H1 (cell line): ENCODE measurements around the gene MICU1. TPM values are rescaled to one million over a fixed set of nuclear protein-coding genes. Genes with fewer than 3 reads are reported as not detected.

ENCODE experiments used
- JUN ChIP-seq: IDR thresholded peaks from 2 replicates; pipeline ENCODE4 v1.6.1; 2011; ENCODE audit warnings: low read depth, mild to moderate bottlenecking, improper control_type of control experiment, low read length
- MAFK ChIP-seq: IDR thresholded peaks from 2 replicates; pipeline ENCODE4 v1.6.1; 2012; ENCODE audit warnings: low read depth, mild to moderate bottlenecking, improper control_type of control experiment, low read length
- NANOG ChIP-seq: IDR thresholded peaks from 2 replicates; pipeline ENCODE4 v1.6.1; 2011; ENCODE audit warnings: low read length, low read depth, mild to moderate bottlenecking, inconsistent platforms; ENCODE audit not compliant: insufficient read depth, poor library complexity, severe bottlenecking
- PHF8 ChIP-seq: fragments of 200-600 bp; sonication (generic); conservative IDR thresholded peaks from 2 replicates; pipeline ENCODE4 v1.7.1; 2012; ENCODE audit warnings: low read depth, mild to moderate bottlenecking, inconsistent platforms, low read length, moderate library complexity
- SRF ChIP-seq: IDR thresholded peaks from 2 replicates; pipeline ENCODE4 v1.6.1; 2011; ENCODE audit warnings: mild to moderate bottlenecking, low read depth, low read length, moderate library complexity
- polyA plus RNA-seq, 7 experiments: library from polyadenylated mRNA; depleted of rRNA in 3 of 7; stranded (reverse) in 5 of 7; unstranded in 2 of 7; fragments of >200 nt in 5 of 7; fragments of 200-250 nt in 2 of 7; gene quantifications; 1 replicate in 5 of 7; 2 replicates in 1 of 7; 4 replicates in 1 of 7; pipeline versions ENCODE4 v1.2.1 to v1.2.3, GENCODE V29; 2011 to 2013; ENCODE audit warnings: missing spikeins in 2 of 7, mixed read lengths in 2 of 7
- total RNA-seq: library from RNA; stranded (reverse); fragmentation: NEBNext Ultra II Directional; extraction: Animal tissue kit (Norgen Biotek cat#: 25700); gene quantifications from 2 replicates; pipeline ENCODE4 v1.2.1, GENCODE V29; 2021
- TF ChIP-seq, protein P1 (sequence below): fragments of 300-600 bp; sonication (generic); IDR thresholded peaks from 2 replicates; pipeline ENCODE4 v1.7.1; 2012; ENCODE audit warnings: low read length, moderate library complexity, mild to moderate bottlenecking, inconsistent platforms; ENCODE audit not compliant: insufficient replicate concordance
- TF ChIP-seq, protein P2 (sequence below): IDR thresholded peaks from 2 replicates; pipeline ENCODE4 v1.6.1; 2011; ENCODE audit warnings: low read length, improper control_type of control experiment

MICU1 gene
- total and polyA plus RNA-seq, 2 of the 8 experiments (the other 6 are each of a cell fraction or from before 2014, with no cell fraction given), result 18.0 to 36.7 TPM

DNA sequence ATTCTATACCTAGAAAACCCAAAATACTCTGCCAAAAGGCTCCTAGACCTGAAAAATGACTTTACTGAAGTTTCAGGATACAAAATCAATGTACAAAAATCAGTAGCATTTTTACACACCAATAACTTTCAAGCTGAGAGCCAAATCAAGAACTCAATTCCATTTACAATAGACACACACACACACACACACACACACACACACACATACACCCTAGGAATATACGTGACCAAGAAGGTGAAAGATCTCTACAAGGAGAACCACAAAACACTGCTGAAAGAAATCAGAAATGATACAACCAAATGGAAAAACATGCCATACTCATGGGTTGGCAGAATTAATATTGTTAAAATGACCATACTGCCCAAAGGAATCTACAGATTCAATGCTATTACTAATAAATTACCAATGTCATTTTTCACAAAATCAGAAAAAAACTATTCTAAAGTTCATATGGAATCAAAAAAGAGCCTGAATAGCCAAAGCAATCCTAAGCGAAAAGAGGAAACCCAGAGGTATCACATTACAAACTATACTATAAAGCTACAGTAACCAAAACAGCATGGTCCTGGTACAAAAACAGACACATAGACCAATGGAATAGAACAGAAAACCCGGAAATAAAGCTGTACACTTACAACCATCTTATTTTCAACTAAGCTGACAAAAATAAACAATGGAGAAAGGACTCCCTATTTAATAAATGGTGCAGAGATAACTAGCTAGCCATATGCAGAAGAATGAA, 122.0 kb downstream of the MICU1 start (continued):
- TF ChIP-seq, protein P1, sequence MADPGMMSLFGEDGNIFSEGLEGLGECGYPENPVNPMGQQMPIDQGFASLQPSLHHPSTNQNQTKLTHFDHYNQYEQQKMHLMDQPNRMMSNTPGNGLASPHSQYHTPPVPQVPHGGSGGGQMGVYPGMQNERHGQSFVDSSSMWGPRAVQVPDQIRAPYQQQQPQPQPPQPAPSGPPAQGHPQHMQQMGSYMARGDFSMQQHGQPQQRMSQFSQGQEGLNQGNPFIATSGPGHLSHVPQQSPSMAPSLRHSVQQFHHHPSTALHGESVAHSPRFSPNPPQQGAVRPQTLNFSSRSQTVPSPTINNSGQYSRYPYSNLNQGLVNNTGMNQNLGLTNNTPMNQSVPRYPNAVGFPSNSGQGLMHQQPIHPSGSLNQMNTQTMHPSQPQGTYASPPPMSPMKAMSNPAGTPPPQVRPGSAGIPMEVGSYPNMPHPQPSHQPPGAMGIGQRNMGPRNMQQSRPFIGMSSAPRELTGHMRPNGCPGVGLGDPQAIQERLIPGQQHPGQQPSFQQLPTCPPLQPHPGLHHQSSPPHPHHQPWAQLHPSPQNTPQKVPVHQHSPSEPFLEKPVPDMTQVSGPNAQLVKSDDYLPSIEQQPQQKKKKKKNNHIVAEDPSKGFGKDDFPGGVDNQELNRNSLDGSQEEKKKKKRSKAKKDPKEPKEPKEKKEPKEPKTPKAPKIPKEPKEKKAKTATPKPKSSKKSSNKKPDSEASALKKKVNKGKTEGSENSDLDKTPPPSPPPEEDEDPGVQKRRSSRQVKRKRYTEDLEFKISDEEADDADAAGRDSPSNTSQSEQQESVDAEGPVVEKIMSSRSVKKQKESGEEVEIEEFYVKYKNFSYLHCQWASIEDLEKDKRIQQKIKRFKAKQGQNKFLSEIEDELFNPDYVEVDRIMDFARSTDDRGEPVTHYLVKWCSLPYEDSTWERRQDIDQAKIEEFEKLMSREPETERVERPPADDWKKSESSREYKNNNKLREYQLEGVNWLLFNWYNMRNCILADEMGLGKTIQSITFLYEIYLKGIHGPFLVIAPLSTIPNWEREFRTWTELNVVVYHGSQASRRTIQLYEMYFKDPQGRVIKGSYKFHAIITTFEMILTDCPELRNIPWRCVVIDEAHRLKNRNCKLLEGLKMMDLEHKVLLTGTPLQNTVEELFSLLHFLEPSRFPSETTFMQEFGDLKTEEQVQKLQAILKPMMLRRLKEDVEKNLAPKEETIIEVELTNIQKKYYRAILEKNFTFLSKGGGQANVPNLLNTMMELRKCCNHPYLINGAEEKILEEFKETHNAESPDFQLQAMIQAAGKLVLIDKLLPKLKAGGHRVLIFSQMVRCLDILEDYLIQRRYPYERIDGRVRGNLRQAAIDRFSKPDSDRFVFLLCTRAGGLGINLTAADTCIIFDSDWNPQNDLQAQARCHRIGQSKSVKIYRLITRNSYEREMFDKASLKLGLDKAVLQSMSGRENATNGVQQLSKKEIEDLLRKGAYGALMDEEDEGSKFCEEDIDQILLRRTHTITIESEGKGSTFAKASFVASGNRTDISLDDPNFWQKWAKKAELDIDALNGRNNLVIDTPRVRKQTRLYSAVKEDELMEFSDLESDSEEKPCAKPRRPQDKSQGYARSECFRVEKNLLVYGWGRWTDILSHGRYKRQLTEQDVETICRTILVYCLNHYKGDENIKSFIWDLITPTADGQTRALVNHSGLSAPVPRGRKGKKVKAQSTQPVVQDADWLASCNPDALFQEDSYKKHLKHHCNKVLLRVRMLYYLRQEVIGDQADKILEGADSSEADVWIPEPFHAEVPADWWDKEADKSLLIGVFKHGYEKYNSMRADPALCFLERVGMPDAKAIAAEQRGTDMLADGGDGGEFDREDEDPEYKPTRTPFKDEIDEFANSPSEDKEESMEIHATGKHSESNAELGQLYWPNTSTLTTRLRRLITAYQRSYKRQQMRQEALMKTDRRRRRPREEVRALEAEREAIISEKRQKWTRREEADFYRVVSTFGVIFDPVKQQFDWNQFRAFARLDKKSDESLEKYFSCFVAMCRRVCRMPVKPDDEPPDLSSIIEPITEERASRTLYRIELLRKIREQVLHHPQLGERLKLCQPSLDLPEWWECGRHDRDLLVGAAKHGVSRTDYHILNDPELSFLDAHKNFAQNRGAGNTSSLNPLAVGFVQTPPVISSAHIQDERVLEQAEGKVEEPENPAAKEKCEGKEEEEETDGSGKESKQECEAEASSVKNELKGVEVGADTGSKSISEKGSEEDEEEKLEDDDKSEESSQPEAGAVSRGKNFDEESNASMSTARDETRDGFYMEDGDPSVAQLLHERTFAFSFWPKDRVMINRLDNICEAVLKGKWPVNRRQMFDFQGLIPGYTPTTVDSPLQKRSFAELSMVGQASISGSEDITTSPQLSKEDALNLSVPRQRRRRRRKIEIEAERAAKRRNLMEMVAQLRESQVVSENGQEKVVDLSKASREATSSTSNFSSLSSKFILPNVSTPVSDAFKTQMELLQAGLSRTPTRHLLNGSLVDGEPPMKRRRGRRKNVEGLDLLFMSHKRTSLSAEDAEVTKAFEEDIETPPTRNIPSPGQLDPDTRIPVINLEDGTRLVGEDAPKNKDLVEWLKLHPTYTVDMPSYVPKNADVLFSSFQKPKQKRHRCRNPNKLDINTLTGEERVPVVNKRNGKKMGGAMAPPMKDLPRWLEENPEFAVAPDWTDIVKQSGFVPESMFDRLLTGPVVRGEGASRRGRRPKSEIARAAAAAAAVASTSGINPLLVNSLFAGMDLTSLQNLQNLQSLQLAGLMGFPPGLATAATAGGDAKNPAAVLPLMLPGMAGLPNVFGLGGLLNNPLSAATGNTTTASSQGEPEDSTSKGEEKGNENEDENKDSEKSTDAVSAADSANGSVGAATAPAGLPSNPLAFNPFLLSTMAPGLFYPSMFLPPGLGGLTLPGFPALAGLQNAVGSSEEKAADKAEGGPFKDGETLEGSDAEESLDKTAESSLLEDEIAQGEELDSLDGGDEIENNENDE, result no peak
- TF ChIP-seq MAFK (no peak), JUN (no peak), SRF (no peak), NANOG (no peak), PHF8 (no peak)
- TF ChIP-seq, protein P2, sequence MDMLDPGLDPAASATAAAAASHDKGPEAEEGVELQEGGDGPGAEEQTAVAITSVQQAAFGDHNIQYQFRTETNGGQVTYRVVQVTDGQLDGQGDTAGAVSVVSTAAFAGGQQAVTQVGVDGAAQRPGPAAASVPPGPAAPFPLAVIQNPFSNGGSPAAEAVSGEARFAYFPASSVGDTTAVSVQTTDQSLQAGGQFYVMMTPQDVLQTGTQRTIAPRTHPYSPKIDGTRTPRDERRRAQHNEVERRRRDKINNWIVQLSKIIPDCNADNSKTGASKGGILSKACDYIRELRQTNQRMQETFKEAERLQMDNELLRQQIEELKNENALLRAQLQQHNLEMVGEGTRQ, result no peak
